Effector memory CD8-positive, alpha-beta T cell (primary cell): Measurements from ENCODE around the gene FRMPD4.

Experiments
- ATAC-seq: fragments of 150-1000 bp; cut with Tn5 transposase; replicated peaks from 2 replicates; pipeline ENCODE4 v1.10.0; 2021; ENCODE audit warnings: mild to moderate bottlenecking, moderate library complexity
- DNase-seq, 3 experiments: peaks; one replicate each; pipeline ENCODE4 v3.0.0; 2021
- H3K27ac Mint-ChIP-seq, 2 donors: one replicate each; pipeline ENCODE4 v1.8.0; 2022; ENCODE audit warnings: mild to moderate bottlenecking in 2 of 2, mixed read lengths in 2 of 2, moderate library complexity in 2 of 2
- H3K27me3 Mint-ChIP-seq, 2 donors: one replicate each; pipeline ENCODE4 v1.8.0; 2022; ENCODE audit warnings: mixed read lengths in 2 of 2
- H3K36me3 Mint-ChIP-seq: one replicate; pipeline ENCODE4 v1.8.0; 2022; ENCODE audit warnings: mild to moderate bottlenecking, moderate library complexity, mixed read lengths; ENCODE audit not compliant: insufficient read depth
- H3K4me1 Mint-ChIP-seq, 2 donors: one replicate each; pipeline ENCODE4 v1.8.0; 2022; ENCODE audit warnings: low read depth in 2 of 2, mixed read lengths in 2 of 2
- H3K4me3 Mint-ChIP-seq, 2 donors: one replicate each; pipeline ENCODE4 v1.8.0; 2022; ENCODE audit warnings: mild to moderate bottlenecking in 2 of 2, mixed read lengths in 2 of 2, moderate library complexity in 2 of 2
- H3K9me3 Mint-ChIP-seq, 2 donors: one replicate each; pipeline ENCODE4 v1.8.0; 2022; ENCODE audit warnings: mixed read lengths in 2 of 2
- total RNA-seq, 9 experiments: gene quantifications; one replicate each; lab custom pipeline; 2026; lab: John Stamatoyannopoulos, UW

Gene FRMPD4
- 0 to 0.36 (median 0) reads per million in 9 experiments for total RNA-seq

DNA sequence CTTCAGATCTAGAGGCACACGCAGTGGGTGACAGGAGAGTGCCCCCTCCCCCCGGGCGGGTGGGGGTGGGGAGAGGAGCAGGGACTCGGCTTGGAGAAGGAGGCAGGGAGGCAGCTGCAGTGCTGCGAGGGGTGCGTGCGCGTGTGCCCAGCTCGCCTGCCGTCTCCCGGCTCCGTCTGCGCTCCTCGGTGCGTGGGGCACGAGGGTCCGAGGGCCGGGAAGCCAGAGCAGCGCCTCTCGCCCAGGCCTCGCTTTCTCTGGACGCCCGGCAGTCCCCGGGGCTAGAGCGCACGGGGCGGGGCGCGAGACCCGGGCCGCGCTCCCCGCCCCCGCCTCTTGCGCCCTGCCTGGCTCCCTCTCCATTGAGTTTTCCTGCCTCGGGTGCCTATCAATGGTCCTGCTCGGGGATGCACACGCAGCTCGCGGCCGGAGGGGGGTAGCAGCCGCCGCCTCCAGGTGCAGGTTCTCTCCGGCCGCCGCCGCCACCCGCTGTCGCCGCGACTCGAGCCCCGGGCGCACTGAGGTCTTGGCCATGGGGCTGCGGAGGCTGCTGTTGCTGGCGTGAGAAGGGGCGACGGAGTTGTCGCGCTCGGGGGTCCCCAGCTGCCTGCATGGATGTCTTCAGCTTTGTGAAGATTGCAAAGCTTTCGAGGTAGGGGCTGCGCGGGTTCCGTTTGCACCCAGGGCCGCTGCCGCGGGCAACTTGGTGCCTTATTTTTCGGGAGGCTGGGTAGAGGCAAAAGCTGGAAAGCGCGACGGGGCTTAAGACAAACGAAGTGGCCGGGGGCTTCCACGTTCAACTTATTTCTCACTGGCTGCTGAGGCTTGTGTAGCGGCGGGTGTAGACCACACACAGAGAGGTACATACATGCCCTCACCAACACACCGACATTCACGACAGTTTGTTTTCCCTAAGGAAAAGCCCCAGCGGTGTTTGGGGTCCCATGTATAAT is at the start of gene FRMPD4:
FRMPD4 (plus strand) TSS at position 113 of the 953 bp plus-strand sequence; CDS start at position 612, 499 bp downstream.
- H3K4me1 Mint-ChIP-seq, result peaks cover 0 to 2% of the 10 kb centered on the region in 2 donors
- DNase-seq (no peak), ATAC-seq (no peak)
- H3K4me3 Mint-ChIP-seq, result no peak within 1 kb of the TSS
- peaks cover 0 to 12% of the 10 kb centered on the region in 2 donors for H3K27me3 Mint-ChIP-seq
- no peak within 1 kb of the TSS for H3K27ac Mint-ChIP-seq
- H3K9me3 Mint-ChIP-seq, result no peaks in the 10 kb centered on the region
- no peaks in the 10 kb centered on the region for H3K36me3 Mint-ChIP-seq

DNA sequence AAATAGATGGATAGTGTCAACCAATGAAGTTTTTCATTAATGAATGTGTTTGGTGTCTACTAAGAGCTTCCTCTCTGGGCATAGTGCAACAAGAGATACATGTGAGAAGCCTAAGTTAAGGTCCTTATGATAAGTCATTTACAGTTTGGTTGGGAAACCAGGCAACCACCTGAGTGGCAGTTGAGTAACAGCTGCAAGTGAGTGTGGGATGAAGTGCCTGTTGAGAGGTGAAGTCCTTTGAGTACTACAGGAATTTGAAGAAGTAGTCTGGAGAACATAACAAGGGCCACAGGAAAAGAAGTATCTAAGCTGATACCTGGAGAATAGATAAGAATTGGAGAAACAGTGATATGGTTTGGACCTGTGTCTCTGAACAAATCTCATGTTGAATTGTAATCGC is 48.5 kb upstream of the FRMPD4 start:
- Mint-ChIP-seq H3K4me1 (no peaks in the 10 kb centered on the region), H3K27me3 (no peaks in the 10 kb centered on the region), H3K9me3 (peaks cover 0 to 3% of the 10 kb centered on the region in 2 donors), H3K36me3 (no peaks in the 10 kb centered on the region), H3K4me3 (no peak overlapping the region), H3K27ac (no peak overlapping the region)
- DNase-seq (no peak), ATAC-seq (no peak)

DNA sequence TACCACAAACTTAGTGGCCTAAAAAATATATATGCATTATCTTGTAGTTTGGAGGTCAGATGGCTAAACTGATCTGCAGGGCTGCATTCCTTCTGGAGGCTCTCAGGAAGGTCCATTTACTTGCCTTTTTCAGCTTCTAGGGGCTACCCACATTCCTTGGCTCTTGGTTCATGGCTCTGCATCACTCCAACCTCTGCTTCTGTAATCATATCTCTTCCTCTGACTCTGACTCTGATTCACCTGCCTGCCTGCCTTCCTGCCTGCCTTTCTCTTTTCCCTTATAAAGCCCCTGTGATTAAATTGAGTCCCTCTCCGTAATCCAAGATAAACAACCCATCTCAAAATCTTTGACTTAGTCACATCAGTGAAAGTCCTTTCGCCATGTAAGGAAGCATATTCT is 25.0 kb upstream of the FRMPD4 start:
- Mint-ChIP-seq H3K27me3 (no peaks in the 10 kb centered on the region), H3K4me3 (no peak overlapping the region), H3K36me3 (no peaks in the 10 kb centered on the region), H3K9me3 (peaks cover 5 to 12% of the 10 kb centered on the region in 2 donors), H3K27ac (no peak overlapping the region), H3K4me1 (no peaks in the 10 kb centered on the region)
- DNase-seq (no peak), ATAC-seq (no peak)

DNA sequence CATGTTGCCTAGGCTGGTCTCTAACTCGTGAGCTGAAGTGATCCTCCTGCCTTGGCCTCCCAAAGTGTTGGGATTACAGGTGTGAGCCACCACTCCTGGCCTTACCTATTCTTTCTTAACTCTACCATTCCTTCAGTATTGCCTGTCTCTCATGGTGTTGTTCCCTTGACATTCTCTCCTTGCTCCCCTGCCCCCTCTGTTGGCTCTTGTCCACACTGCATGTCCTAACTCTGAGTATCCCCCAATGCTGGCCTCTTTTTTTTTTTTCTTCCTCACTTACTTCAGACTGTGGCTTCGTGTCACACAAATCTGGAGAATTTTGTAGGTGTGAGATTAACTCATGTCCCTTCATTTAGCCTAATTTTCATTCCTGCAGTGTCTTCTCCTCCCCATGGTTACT is 22.9 kb upstream of the FRMPD4 start:
- DNase-seq (no peak), ATAC-seq (no peak)
- H3K4me3 Mint-ChIP-seq, result no peak overlapping the region
- H3K36me3 Mint-ChIP-seq, result no peaks in the 10 kb centered on the region
- no peak overlapping the region for H3K27ac Mint-ChIP-seq
- no peaks in the 10 kb centered on the region for H3K4me1 Mint-ChIP-seq
- H3K9me3 Mint-ChIP-seq, result peaks cover 8 to 12% of the 10 kb centered on the region in 2 donors
- H3K27me3 Mint-ChIP-seq, result no peaks in the 10 kb centered on the region

DNA sequence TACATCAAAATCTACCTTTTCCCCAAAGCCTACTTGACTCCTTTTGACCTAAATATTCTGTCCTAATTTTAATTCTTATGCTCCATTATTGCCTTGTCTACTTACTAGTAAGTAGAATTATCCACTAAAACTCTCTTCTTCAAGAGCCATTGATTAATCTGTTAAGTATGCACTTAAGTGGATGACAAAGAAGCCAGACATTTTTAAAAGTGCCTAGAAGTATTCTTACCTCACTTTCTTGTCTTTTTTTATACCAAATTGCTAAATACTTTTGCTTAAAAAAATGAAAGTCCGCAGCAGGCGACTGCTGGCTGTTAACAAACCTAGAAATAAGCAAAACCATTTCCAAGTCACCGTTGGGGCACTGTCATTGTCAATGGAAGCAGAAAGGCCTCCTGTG is 20.1 kb upstream of the FRMPD4 start:
- no peaks in the 10 kb centered on the region for H3K36me3 Mint-ChIP-seq
- H3K4me1 Mint-ChIP-seq, result no peaks in the 10 kb centered on the region
- ATAC-seq, result no peak
- peaks cover 8 to 12% of the 10 kb centered on the region in 2 donors for H3K9me3 Mint-ChIP-seq
- DNase-seq, result no peak
- H3K4me3 Mint-ChIP-seq, result no peak overlapping the region
- H3K27me3 Mint-ChIP-seq, result no peaks in the 10 kb centered on the region
- no peak overlapping the region for H3K27ac Mint-ChIP-seq

DNA sequence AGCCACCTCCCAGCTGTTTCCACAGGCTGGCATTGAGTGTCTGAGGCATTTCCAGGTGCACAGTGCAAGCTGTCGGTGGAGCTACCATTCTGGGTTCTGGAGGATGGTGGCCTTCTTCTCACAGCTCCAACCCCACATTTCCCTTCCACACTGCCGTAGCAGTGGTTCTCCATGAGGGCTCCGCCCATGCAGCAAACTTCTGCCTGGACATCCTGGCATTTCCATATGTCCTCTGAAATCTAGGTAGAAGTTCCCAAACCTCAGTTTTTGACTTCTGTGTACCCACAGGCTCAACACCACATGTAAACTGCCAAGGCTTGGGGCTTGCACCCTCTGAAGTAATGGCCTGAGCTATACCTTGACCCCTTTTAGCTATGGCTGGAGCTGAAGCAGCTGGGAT is 10.3 kb upstream of the FRMPD4 start:
- Mint-ChIP-seq H3K27me3 (no peaks in the 10 kb centered on the region), H3K4me3 (no peak overlapping the region), H3K36me3 (peaks cover 2% of the 10 kb centered on the region), H3K27ac (no peak overlapping the region), H3K9me3 (peaks cover 5 to 6% of the 10 kb centered on the region in 2 donors), H3K4me1 (no peaks in the 10 kb centered on the region)
- ATAC-seq (no peak), DNase-seq (no peak)

DNA sequence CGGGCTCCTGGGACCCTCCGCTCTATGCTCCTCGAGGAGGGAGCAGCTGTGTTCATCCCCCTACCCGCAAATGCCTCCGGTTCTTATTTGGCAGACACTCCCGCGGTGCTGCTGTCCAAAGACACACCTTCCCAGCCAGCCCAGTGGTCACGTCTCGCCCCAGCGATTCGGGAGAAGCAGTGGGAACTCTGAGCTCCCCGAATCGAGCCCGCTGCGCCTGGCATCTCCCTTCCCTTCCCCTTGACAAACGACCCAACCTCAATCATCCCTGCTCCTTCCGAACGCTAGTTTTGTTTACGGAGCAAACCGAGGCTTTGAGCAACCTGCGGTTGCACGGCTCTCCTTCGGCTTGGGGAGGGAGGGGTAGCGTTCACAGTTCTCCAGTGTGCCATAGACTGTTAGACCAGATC is 317 bp upstream of the FRMPD4 start:
- peaks cover 0 to 2% of the 10 kb centered on the region in 2 donors for H3K4me1 Mint-ChIP-seq
- no peak for DNase-seq
- H3K27ac Mint-ChIP-seq, result no peak overlapping the region
- peaks cover 0 to 12% of the 10 kb centered on the region in 2 donors for H3K27me3 Mint-ChIP-seq
- no peak overlapping the region for H3K4me3 Mint-ChIP-seq
- H3K9me3 Mint-ChIP-seq, result no peaks in the 10 kb centered on the region
- no peaks in the 10 kb centered on the region for H3K36me3 Mint-ChIP-seq
- no peak for ATAC-seq

DNA sequence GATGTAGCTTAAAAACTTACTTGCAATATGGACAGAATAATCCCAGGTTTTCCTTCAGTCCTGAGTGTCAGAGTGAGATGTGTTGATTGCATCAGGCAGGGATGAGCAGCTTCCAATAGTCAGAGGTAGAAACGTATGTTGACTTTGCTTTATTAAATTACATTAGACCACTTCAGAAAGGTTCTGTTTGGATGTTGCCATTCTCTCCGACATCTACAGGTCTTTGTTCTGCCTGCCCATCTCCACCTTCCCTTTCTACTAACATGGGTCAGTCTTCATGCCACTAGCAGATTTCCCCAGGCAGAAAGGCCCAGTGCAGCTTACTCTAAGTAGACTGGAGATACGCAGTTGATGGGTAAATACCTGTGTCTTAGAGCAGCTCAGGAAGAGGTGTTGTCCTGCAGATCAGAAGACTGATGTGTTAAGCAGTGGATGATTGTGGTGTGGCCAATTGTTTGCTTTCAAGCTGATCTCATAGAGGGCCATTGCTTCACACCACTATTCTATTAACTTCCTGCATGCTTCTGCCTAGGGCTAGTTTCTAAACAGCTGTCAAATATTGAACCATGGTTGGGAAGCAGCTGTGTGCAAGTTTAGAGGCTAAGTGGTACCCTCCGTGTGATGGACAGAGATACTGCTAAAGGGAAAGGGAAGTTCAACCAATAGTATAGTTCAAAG is 1.8 kb downstream of the FRMPD4 start:
- Mint-ChIP-seq H3K4me3 (no peak overlapping the region), H3K4me1 (peaks cover 0 to 2% of the 10 kb centered on the region in 2 donors), H3K36me3 (no peaks in the 10 kb centered on the region), H3K9me3 (no peaks in the 10 kb centered on the region), H3K27me3 (peaks cover 0 to 12% of the 10 kb centered on the region in 2 donors), H3K27ac (no peak overlapping the region)
- no peak for DNase-seq
- no peak for ATAC-seq

DNA sequence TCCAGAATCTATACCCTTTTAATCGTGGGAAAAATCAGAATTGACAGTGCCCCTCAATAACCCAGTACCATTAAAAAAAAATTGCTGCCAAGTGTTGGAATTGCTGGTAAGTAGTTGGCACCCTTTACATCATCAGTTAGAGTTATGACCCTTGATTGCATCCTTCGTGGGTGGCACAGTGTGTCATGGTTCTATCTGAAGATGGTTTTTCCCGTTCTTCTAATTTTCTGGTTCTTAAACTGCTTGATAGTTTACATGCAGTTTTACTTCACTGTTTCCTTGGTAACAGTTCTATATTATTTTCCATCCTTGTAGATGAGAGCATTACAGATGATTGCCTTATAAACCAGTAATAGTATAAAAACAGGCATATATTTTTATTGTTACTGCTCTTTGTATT is 3.2 kb downstream of the FRMPD4 start:
- peaks cover 0 to 2% of the 10 kb centered on the region in 2 donors for H3K27me3 Mint-ChIP-seq
- no peak for ATAC-seq
- no peak for DNase-seq
- no peaks in the 10 kb centered on the region for H3K36me3 Mint-ChIP-seq
- no peak overlapping the region for H3K27ac Mint-ChIP-seq
- H3K4me1 Mint-ChIP-seq, result peaks cover 0 to 2% of the 10 kb centered on the region in 2 donors
- peaks cover 0 to 3% of the 10 kb centered on the region in 2 donors for H3K9me3 Mint-ChIP-seq
- no peak overlapping the region for H3K4me3 Mint-ChIP-seq

DNA sequence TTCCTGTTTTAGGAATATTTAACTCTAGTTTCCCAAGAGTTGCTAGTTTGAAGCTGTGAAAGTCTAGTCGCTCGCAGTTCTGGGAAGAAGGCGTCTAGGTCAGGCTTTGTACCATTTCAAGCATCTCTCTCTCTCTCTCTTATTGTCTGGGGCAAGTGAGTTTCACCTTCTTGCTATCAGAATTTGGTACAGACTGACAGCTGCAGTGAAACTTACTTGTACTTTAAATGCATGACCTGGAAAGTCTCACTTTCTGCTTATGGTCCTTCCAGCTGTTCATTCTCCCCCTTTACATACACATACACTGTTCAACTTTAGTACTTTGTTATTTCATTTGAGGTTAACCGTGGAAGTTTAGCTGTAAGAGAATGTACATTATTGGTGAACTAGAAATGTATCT is 4.4 kb downstream of the FRMPD4 start:
- Mint-ChIP-seq H3K27me3 (no peaks in the 10 kb centered on the region), H3K9me3 (peaks cover 0 to 3% of the 10 kb centered on the region in 2 donors), H3K4me3 (no peak overlapping the region)

DNA sequence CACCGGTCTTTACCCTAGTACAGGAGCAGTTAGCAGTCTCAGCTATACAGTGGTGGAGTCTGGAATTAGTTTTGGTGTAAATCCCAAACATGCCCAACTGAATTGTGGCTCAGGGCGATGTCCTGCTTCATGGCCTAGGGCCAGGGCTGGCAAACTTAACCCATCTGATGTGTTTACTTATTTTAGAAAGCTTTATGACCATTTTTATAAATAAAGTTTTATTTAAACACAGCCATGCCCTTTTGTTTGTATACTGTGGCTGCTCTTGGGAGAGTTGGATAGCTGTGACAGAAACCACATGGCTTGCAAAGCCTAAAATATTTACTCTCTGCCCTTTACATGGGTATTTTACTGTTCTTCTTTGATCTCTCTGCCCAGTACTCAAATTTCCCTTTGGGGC is 7.1 kb downstream of the FRMPD4 start:
- ATAC-seq, result no peak
- peaks cover 0 to 3% of the 10 kb centered on the region in 2 donors for H3K9me3 Mint-ChIP-seq

More for the DNA sequence above, 4.4 kb downstream of the FRMPD4 start:
- Mint-ChIP-seq H3K36me3 (no peaks in the 10 kb centered on the region), H3K4me1 (peaks cover 0 to 2% of the 10 kb centered on the region in 2 donors), H3K27ac (no peak overlapping the region)
- DNase-seq (no peak), ATAC-seq (no peak)

DNA sequence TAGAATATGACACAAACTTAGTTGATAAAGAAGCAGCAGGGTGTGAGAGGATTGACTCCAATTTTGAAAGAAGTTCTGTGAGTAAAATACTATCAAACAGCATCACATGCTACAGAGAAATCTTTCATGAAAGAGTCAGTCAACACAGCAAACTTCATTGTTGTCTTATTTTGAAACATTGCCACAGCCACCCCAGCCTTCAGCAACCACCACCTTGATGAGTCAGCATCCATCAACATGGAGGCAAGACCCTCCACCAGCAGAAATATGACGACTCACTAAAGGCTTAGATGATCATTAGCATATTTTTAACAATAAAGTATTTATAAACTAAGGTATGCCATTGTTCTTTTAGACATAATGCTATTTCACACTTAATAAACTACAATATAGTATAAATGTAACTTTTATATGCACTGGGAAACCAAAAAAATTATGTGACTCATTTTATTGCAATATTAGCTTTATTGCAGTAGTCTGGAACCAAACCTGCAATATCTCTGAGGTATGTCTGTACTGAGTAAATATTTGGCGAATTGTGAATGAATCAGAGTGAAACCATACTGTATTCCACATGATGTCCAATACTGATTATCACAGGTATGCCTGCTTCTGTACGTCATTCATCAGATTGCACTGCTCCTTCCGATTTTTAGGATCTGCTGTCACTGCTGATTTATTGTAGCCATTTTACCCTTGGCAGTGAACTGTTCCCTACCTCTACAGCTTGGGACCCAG is 11.6 kb downstream of the FRMPD4 start:
- Mint-ChIP-seq H3K27ac (no peak overlapping the region), H3K4me1 (no peaks in the 10 kb centered on the region), H3K27me3 (no peaks in the 10 kb centered on the region), H3K4me3 (no peak overlapping the region), H3K9me3 (peaks cover 0 to 3% of the 10 kb centered on the region in 2 donors), H3K36me3 (no peaks in the 10 kb centered on the region)
- no peak for ATAC-seq
- no peak for DNase-seq

More for the DNA sequence above, 7.1 kb downstream of the FRMPD4 start:
- no peak overlapping the region for H3K27ac Mint-ChIP-seq
- no peak for DNase-seq
- H3K27me3 Mint-ChIP-seq, result no peaks in the 10 kb centered on the region
- H3K36me3 Mint-ChIP-seq, result no peaks in the 10 kb centered on the region
- H3K4me3 Mint-ChIP-seq, result no peak overlapping the region
- no peaks in the 10 kb centered on the region for H3K4me1 Mint-ChIP-seq

DNA sequence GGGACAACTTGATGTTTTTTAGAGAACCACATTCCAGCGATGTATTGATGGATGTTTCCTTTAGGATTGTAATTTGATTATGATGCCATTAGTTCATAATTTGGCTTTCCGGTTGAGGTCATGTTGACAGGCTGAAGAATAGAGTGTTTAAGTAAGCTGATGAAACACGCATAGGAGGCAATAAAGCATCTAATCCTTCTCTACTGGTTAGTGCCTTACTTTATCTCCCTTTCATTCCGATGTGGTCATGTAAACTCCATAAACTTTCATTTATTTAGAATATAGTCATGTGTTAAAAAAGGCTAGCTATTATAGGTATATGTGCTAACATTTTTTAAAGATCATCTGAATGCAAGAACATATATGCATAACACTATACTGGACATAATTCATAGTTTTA is 15.0 kb downstream of the FRMPD4 start:
- no peak for ATAC-seq
- no peaks in the 10 kb centered on the region for H3K27me3 Mint-ChIP-seq
- no peaks in the 10 kb centered on the region for H3K4me1 Mint-ChIP-seq
- no peak overlapping the region for H3K27ac Mint-ChIP-seq
- H3K9me3 Mint-ChIP-seq, result no peaks in the 10 kb centered on the region
- DNase-seq, result no peak
- H3K36me3 Mint-ChIP-seq, result no peaks in the 10 kb centered on the region
- no peak overlapping the region for H3K4me3 Mint-ChIP-seq
